Spleen (tissue), 7 donors: Measurements from ENCODE around the gene GPR31.

Experiments
- POLR2AphosphoS5 ChIP-seq, 3 donors: sonication (generic); formaldehyde crosslinking; IDR thresholded peaks; one replicate each; pipeline ENCODE4 v1.5.1; 2017; ENCODE audit warnings: antibody characterized with exemption in 3 of 3
- TF ChIP-seq, protein P1 (sequence below), 11 experiments: fragments of 200-600 bp in 7 of 11; fragments of 450-650 bp in 4 of 11; sonication (generic) in 4 of 11; IDR thresholded peaks in 8 of 11; conservative IDR thresholded peaks in 3 of 11; 1 replicate in 7 of 11; 2 replicates in 4 of 11; pipeline versions ENCODE4 v1.4.0 to v1.8.0; 2016 to 2021; ENCODE audit warnings: antibody characterized with exemption in 11 of 11, inconsistent platforms in 4 of 11, mild to moderate bottlenecking in 1 of 11
- donor health status: DM: no; HTN: no; CAD: no; lungs with moderate emphysema.
- donor health status: DM: no; HTN: no; CAD: no.
- donor health status: DM: no; HTN: no; CAD: no.

DNA sequence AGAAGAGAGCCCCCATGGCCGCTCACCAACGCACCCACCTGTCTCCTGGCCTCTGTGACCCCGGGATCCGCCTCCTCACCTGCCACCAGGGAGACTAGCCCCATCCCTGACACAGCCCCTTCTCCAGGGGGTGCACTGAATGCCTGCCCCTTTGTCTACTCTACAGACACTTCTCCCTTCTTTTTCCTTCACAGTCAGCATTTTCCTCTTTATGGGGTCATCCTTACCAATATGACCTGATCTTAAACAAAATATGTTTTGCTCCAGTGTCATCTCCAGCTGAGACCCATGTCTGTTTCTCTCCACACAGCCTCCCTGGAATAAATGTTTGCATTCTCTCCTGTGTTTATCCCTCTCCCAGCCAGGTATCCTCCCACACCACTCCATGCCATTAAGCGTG is 49.5 kb downstream of the GPR31 start:
- TF ChIP-seq, protein P1, sequence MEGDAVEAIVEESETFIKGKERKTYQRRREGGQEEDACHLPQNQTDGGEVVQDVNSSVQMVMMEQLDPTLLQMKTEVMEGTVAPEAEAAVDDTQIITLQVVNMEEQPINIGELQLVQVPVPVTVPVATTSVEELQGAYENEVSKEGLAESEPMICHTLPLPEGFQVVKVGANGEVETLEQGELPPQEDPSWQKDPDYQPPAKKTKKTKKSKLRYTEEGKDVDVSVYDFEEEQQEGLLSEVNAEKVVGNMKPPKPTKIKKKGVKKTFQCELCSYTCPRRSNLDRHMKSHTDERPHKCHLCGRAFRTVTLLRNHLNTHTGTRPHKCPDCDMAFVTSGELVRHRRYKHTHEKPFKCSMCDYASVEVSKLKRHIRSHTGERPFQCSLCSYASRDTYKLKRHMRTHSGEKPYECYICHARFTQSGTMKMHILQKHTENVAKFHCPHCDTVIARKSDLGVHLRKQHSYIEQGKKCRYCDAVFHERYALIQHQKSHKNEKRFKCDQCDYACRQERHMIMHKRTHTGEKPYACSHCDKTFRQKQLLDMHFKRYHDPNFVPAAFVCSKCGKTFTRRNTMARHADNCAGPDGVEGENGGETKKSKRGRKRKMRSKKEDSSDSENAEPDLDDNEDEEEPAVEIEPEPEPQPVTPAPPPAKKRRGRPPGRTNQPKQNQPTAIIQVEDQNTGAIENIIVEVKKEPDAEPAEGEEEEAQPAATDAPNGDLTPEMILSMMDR (IDR thresholded peaks at IDR 0.05 in 8 of 11, conservative IDR thresholded peaks at IDR 0.05 in 3 of 11), result no peak
- TF ChIP-seq POLR2AphosphoS5 (IDR thresholded peaks at IDR 0.05), result no peak
